NT2/D1 (cell line): ENCODE measurements around the gene CARD19.

Experiments
- DNase-seq: peaks from one replicate; pipeline ENCODE4 v3.0.0-alpha.2; 2011; ENCODE audit warnings: low read depth, low spot score
- H3K27me3 ChIP-seq: 2 replicates; pipeline ENCODE4 v1.6.0; 2011; ENCODE audit warnings: mild to moderate bottlenecking; ENCODE audit not compliant: insufficient read length, insufficient read depth
- H3K36me3 ChIP-seq: 2 replicates; pipeline ENCODE4 v1.6.1; 2011; ENCODE audit warnings: mild to moderate bottlenecking, low read length, mixed read lengths; ENCODE audit not compliant: insufficient read depth, insufficient read length
- H3K4me1 ChIP-seq: 2 replicates; pipeline ENCODE4 v1.5.1; 2011; ENCODE audit not compliant: insufficient read depth, insufficient read length
- H3K4me3 ChIP-seq: 2 replicates; pipeline ENCODE4 v1.5.1; 2011; ENCODE audit warnings: low read depth; ENCODE audit not compliant: insufficient read length
- H3K9ac ChIP-seq: 2 replicates; pipeline ENCODE4 v1.6.0; 2011; ENCODE audit warnings: low read depth; ENCODE audit not compliant: insufficient read length
- H3K9me3 ChIP-seq: 2 replicates; pipeline ENCODE4 v1.5.1; 2011; ENCODE audit warnings: mild to moderate bottlenecking, low read length; ENCODE audit not compliant: insufficient read depth
- SUZ12 ChIP-seq: IDR thresholded peaks from 2 replicates; pipeline ENCODE4 v1.6.1; 2011; ENCODE audit not compliant: insufficient read length, insufficient read depth; ENCODE audit errors: extremely low read depth
- YY1 ChIP-seq: IDR thresholded peaks from 2 replicates; pipeline ENCODE4 v1.6.1; 2011; ENCODE audit not compliant: insufficient read length, insufficient read depth
- ZNF274 ChIP-seq: IDR thresholded peaks from 2 replicates; pipeline ENCODE4 v1.6.1; 2011; ENCODE audit warnings: mild to moderate bottlenecking, low read depth, low read length

The CARD19 gene

DNA sequence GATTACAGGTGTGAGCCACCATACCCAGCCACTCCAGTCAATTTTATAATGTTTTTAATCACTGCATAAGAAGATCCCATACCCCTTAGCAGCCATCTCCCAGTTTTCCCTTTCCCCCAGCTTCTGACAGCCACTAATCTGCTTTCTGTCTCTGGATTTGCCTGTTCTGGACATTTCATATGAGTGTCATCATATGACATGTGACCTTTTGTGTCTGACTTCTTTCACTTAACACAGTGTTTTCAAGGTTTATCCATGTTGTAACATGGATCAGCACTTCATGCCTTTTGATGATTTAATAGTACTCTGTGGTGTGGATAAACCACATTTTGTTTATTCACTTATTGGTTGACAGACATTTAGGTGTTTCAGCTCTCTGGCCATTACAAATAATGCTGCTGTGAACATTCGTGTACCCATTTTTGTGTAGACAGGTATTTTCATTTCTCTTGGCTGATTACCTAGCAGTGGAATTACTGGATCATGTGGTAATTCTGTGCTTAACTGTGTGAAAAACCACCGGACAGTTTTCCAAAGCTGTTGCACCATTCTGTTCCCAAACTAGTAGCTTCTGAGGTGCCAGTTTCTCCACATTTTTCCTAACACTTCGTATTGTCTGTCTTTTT, 28.9 kb upstream of the CARD19 start:
- no peak for DNase-seq

GRCh38 chr9:93068956-93069355, 27.1 kb upstream of the CARD19 start:
- H3K4me1 ChIP-seq = peaks cover 2% of the 10 kb centered on the region

More for the DNA sequence above, 28.9 kb upstream of the CARD19 start:
- Histone ChIP-seq H3K27me3 (no peaks in the 10 kb centered on the region), H3K36me3 (no peaks in the 10 kb centered on the region), H3K9ac (no peak overlapping the region), H3K9me3 (peaks cover 5% of the 10 kb centered on the region; the same call in 1 of the 2 replicates), H3K4me3 (no peak overlapping the region), H3K4me1 (peaks cover 8% of the 10 kb centered on the region)
- TF ChIP-seq SUZ12 (no peak), ZNF274 (no peak), YY1 (no peak)

GRCh38 chr9:93071464-93071863, 24.6 kb upstream of the CARD19 start:
- Histone ChIP-seq H3K27me3 (no peaks in the 10 kb centered on the region), H3K4me1 (peaks cover 2% of the 10 kb centered on the region), H3K9ac (no peak overlapping the region), H3K4me3 (no peak overlapping the region), H3K9me3 (peaks cover 5% of the 10 kb centered on the region; the same call in 1 of the 2 replicates), H3K36me3 (no peaks in the 10 kb centered on the region)
- TF ChIP-seq SUZ12 = no peak
- DNase-seq = no peak

More at GRCh38 chr9:93068956-93069355, 27.1 kb upstream of the CARD19 start:
- H3K9me3 ChIP-seq = peaks cover 5% of the 10 kb centered on the region; the same call in 1 of the 2 replicates
- TF ChIP-seq YY1 = no peak
- no peak for TF ChIP-seq SUZ12
- TF ChIP-seq ZNF274 = no peak
- no peak for DNase-seq
- no peaks in the 10 kb centered on the region for H3K27me3 ChIP-seq
- no peaks in the 10 kb centered on the region for H3K36me3 ChIP-seq
- H3K4me3 ChIP-seq = no peak overlapping the region
- no peak overlapping the region for H3K9ac ChIP-seq

DNA sequence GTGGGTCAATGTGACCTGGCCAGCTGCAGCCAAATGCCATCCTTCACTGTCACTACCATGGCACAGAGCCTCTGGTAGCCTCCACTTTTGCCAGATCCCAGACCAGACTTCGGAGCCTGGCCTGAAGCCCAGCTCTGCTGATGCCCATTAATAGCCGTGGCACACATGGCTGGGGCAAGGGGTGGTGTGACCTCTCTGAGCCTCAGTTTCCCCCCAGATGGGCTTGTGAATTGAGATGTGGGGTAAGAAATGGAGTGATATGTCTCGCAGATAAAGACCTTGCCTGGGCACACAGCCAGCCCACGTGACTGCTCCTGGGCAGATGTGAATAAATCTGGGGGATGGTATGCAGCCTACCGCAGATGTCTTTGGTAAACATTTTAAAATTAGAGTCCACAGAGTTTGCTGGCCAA, 23.6 kb upstream of the CARD19 start:
- peaks cover 2% of the 10 kb centered on the region for H3K4me1 ChIP-seq
- TF ChIP-seq SUZ12 (no peak), YY1 (no peak), ZNF274 (no peak)
- no peak for DNase-seq
- H3K36me3 ChIP-seq = no peaks in the 10 kb centered on the region
- no peaks in the 10 kb centered on the region for H3K27me3 ChIP-seq
- H3K4me3 ChIP-seq = no peak overlapping the region
- no peak overlapping the region for H3K9ac ChIP-seq
- H3K9me3 ChIP-seq = peaks cover 5% of the 10 kb centered on the region; the same call in 1 of the 2 replicates

- Histone ChIP-seq H3K9ac (no peak overlapping the region), H3K4me3 (no peak overlapping the region), H3K36me3 (no peaks in the 10 kb centered on the region), H3K4me1 (peaks cover 3% of the 10 kb centered on the region), H3K9me3 (peaks cover 5% of the 10 kb centered on the region; the same call in 1 of the 2 replicates), H3K27me3 (no peaks in the 10 kb centered on the region)
- TF ChIP-seq ZNF274 = no peak
- TF ChIP-seq SUZ12 = no peak
- no peak for TF ChIP-seq YY1
- no peak for DNase-seq
These were observed 19.8 kb upstream of the CARD19 start for GRCh38 chr9:93076101-93076791.

- Histone ChIP-seq H3K36me3 (no peaks in the 10 kb centered on the region), H3K9ac (no peak overlapping the region), H3K4me1 (peaks cover 6% of the 10 kb centered on the region), H3K4me3 (no peak overlapping the region), H3K9me3 (peaks cover under 1% of the 10 kb centered on the region; the same call in 1 of the 2 replicates), H3K27me3 (no peaks in the 10 kb centered on the region)
- DNase-seq = no peak
- TF ChIP-seq YY1 (no peak), ZNF274 (no peak), SUZ12 (no peak)
These were observed 19.3 kb upstream of the CARD19 start for GRCh38 chr9:93076792-93077128.

- Histone ChIP-seq H3K4me3 (no peak overlapping the region), H3K9me3 (no peaks in the 10 kb centered on the region), H3K36me3 (no peaks in the 10 kb centered on the region), H3K9ac (no peak overlapping the region), H3K27me3 (no peaks in the 10 kb centered on the region), H3K4me1 (peaks cover 4% of the 10 kb centered on the region)
- DNase-seq = no peak
- TF ChIP-seq YY1 (no peak), ZNF274 (no peak), SUZ12 (no peak)
These were observed 18.6 kb upstream of the CARD19 start for GRCh38 chr9:93077367-93077766.
